IPS-11a (cell line): ENCODE data around the gene XPO1.
"Not testable (repeated sequence)": the region's sequence is repeated elsewhere in the genome, so short reads cannot be mapped to it uniquely, and the experiment has no call there.

Source experiments
- H3K4me3 ChIP-seq: one replicate; pipeline ENCODE4 v1.5.1; 2013; ENCODE audit warnings: low read depth, low read length, control low read depth

Gene XPO1

GRCh38 chr2:61536572-61537276 lies 1.4 kb downstream of the XPO1 start:
- peak overlapping the region; percentile 99 for H3K4me3 ChIP-seq

GRCh38 chr2:61536180-61536571 lies 2.0 kb downstream of the XPO1 start:
- H3K4me3 ChIP-seq = peak overlapping the region; percentile 99

- peak overlapping the region; percentile 99 for H3K4me3 ChIP-seq
Measured at GRCh38 chr2:61535449-61535848, 2.7 kb downstream of the XPO1 start.

GRCh38 chr2:61534926-61535325 lies 3.2 kb downstream of the XPO1 start:
- H3K4me3 ChIP-seq = peak overlapping the region; percentile 99

GRCh38 chr2:61530749-61531148 lies 7.4 kb downstream of the XPO1 start:
- no peak overlapping the region for H3K4me3 ChIP-seq

GRCh38 chr2:61529944-61530735 lies 8.0 kb downstream of the XPO1 start:
- no peak overlapping the region for H3K4me3 ChIP-seq

- no peak overlapping the region for H3K4me3 ChIP-seq
Measured at GRCh38 chr2:61520261-61520660, 17.9 kb downstream of the XPO1 start.

- no peak overlapping the region for H3K4me3 ChIP-seq
Measured at GRCh38 chr2:61512768-61513398, 25.3 kb downstream of the XPO1 start.

- no peak overlapping the region for H3K4me3 ChIP-seq
Measured at GRCh38 chr2:61510674-61511671, 27.2 kb downstream of the XPO1 start.

GRCh38 chr2:61504949-61505348 lies 33.2 kb downstream of the XPO1 start:
- H3K4me3 ChIP-seq = no peak overlapping the region

- H3K4me3 ChIP-seq = no peak overlapping the region
Measured at GRCh38 chr2:61499060-61499459, 39.1 kb downstream of the XPO1 start.

GRCh38 chr2:61493523-61493942 lies 44.6 kb downstream of the XPO1 start:
- H3K4me3 ChIP-seq = no peak overlapping the region

GRCh38 chr2:61492476-61492875 lies 45.7 kb downstream of the XPO1 start:
- no peak overlapping the region for H3K4me3 ChIP-seq

GRCh38 chr2:61485281-61485680 lies 52.9 kb downstream of the XPO1 start:
- no peak overlapping the region for H3K4me3 ChIP-seq

GRCh38 chr2:61478086-61478485 lies 60.1 kb downstream of the XPO1 start:
- no peak overlapping the region for H3K4me3 ChIP-seq

GRCh38 chr2:61476929-61477589 lies 61.1 kb downstream of the XPO1 start:
- not testable (repeated sequence) for H3K4me3 ChIP-seq

- H3K4me3 ChIP-seq = peak overlapping the region; percentile 92
Measured at GRCh38 chr2:61471905-61472805, 66.0 kb downstream of the XPO1 start.

GRCh38 chr2:61470965-61471904 lies 66.9 kb downstream of the XPO1 start, which contains the start of gene USP34:
USP34 (minus strand) TSS chr2:61471087; CDS start chr2:61470692, 395 bp downstream.
- peak within 1 kb of the TSS; percentile 92 for H3K4me3 ChIP-seq
